CD4-positive, alpha-beta T cell (primary cell): ENCODE measurements around the gene ENOX2. TPM values are rescaled to one million over a fixed set of nuclear protein-coding genes. Genes with fewer than 3 reads are reported as not detected.

Experiments used
- ATAC-seq: fragments of 200-7000 bp; cut with Tn5 transposase; one replicate; pipeline ENCODE4 v1.10.0; 2022; ENCODE audit warnings: mild to moderate bottlenecking; ENCODE audit not compliant: poor library complexity
- CTCF ChIA-PET: fragments of 350-600 bp; sonication (Branson Sonifier 250); formaldehyde crosslinking; loops from one replicate; lab custom pipeline; 2021; ENCODE audit warnings: antibody characterized with exemption, inconsistent platforms; lab: Charles Lee
- POLR2A ChIA-PET: fragments of 350-600 bp; sonication (Branson Sonifier 250); formaldehyde crosslinking; loops from one replicate; lab custom pipeline; 2021; ENCODE audit warnings: antibody characterized with exemption, inconsistent platforms; lab: Charles Lee
- DNase-seq, 14 experiments: peaks; one replicate each; pipeline ENCODE4 v3.0.0-alpha.2; 2013 to 2020; ENCODE audit warnings: mixed read lengths in 2 of 14
- H3K27ac ChIP-seq, 2 donors: one replicate each; pipeline versions ENCODE4 v1.5.1 to v1.7.0; 2013; ENCODE audit warnings: low read length in 2 of 2, low read depth in 1 of 2, mild to moderate bottlenecking in 1 of 2
- H3K27me3 ChIP-seq, 2 experiments: 1 replicate in 1 of 2; 2 replicates in 1 of 2; pipeline versions ENCODE4 v1.6.1 to v1.7.0; 2013; ENCODE audit warnings: low read length in 2 of 2, control low read depth in 1 of 2, mild to moderate bottlenecking in 1 of 2, moderate library complexity in 1 of 2; ENCODE audit not compliant: insufficient read depth in 2 of 2, control insufficient read depth in 1 of 2
- H3K36me3 ChIP-seq: one replicate; pipeline ENCODE4 v1.6.1; 2013; ENCODE audit warnings: low read length, control low read depth; ENCODE audit not compliant: insufficient read depth
- H3K4me1 ChIP-seq: one replicate; pipeline ENCODE4 v1.6.1; 2013; ENCODE audit warnings: low read length, control low read depth; ENCODE audit not compliant: insufficient read depth
- H3K4me3 ChIP-seq: one replicate; pipeline ENCODE4 v1.5.1; 2013; ENCODE audit warnings: mild to moderate bottlenecking, low read length, moderate library complexity
- H3K9me3 ChIP-seq, 2 experiments: 1 replicate in 1 of 2; 2 replicates in 1 of 2; pipeline versions ENCODE4 v1.6.1 to v1.7.0; 2013; ENCODE audit warnings: low read length in 2 of 2, mild to moderate bottlenecking in 2 of 2, control low read depth in 1 of 2, moderate library complexity in 1 of 2; ENCODE audit not compliant: control insufficient read depth in 1 of 2, insufficient read depth in 1 of 2
- H3K27ac Mint-ChIP-seq: one replicate; pipeline ENCODE4 v1.8.0; 2020; ENCODE audit warnings: mixed read lengths
- H3K27me3 Mint-ChIP-seq: one replicate; pipeline ENCODE4 v1.8.0; 2021; ENCODE audit warnings: mixed read lengths
- H3K36me3 Mint-ChIP-seq: one replicate; pipeline ENCODE4 v1.8.0; 2021; ENCODE audit warnings: low read depth, mixed read lengths
- H3K4me1 Mint-ChIP-seq: one replicate; pipeline ENCODE4 v1.8.0; 2021; ENCODE audit warnings: low read depth, mixed read lengths
- H3K4me3 Mint-ChIP-seq: one replicate; pipeline ENCODE4 v1.8.0; 2020; ENCODE audit warnings: mild to moderate bottlenecking, mixed read lengths
- H3K9me3 Mint-ChIP-seq: one replicate; pipeline ENCODE4 v1.8.0; 2020; ENCODE audit warnings: mixed read lengths
- intact Hi-C, 2 experiments: fragments of 100-400 bp; cut with DNase I in 1 of 2; cut with micrococcal nuclease in 1 of 2; formaldehyde crosslinking; loops; one replicate each; pipeline versions ENCODE4 v1.15.1 to v1.9.0; 2023 to 2025; cut with DNase I, micrococcal nuclease
- total RNA-seq, 174 experiments: library from RNA in 2 of 174; stranded (reverse) in 2 of 174; gene quantifications; one replicate each; pipeline ENCODE4 v1.2.3 and lab custom pipeline; 2021 to 2026
- TF ChIP-seq, protein P1 (sequence below): fragments of 200-600 bp; IDR thresholded peaks from one replicate; pipeline ENCODE4 v1.8.0; 2022; ENCODE audit warnings: antibody characterized with exemption, mild to moderate bottlenecking

ENOX2 gene
- total RNA-seq, 2 experiments from 2014 or later = 4.0 to 6.5 TPM

DNA sequence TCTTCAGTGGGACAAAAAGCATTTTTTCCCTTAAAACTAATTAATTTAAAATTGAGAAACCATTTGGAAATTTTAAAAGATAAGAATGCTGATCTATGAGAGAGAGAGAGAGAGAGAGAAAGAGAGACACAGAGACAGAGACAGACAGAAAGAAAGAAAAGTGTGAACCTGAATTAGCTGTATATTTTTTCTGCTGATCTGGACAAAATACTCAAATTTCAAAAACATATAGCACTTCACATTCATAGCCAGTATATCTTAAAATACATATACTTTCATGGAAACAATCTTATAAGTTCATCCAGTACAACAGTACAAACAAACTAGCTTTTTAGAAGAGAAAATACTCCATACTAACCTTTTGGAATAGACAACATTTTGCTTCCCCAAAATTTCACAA, 18.4 kb downstream of the ENOX2 start:
- CTCF ChIA-PET = interaction anchor here (1.1 kb wide), 1 partner anchor 32 kb away, joined by 3 read pairs; no protein-coding TSS in a partner anchor
- POLR2A ChIA-PET = no interaction called here
- H3K4me1 Mint-ChIP-seq = peaks cover 40% of the 10 kb centered on the region
- Histone ChIP-seq H3K4me1 (peaks cover 4% of the 10 kb centered on the region), H3K27me3 (no peaks in the 10 kb centered on the region), H3K4me3 (no peak overlapping the region), H3K36me3 (no peaks in the 10 kb centered on the region), H3K27ac (no peak overlapping the region), H3K9me3 (no peaks in the 10 kb centered on the region)
- no peak for ATAC-seq
- intact Hi-C loops = no loop called here
- no peaks in the 10 kb centered on the region for H3K36me3 Mint-ChIP-seq
- no peaks in the 10 kb centered on the region for H3K9me3 Mint-ChIP-seq
- H3K27me3 Mint-ChIP-seq = no peaks in the 10 kb centered on the region
- H3K27ac Mint-ChIP-seq = no peak overlapping the region
- no peak overlapping the region for H3K4me3 Mint-ChIP-seq
- no peak for DNase-seq
- TF ChIP-seq, protein P1, sequence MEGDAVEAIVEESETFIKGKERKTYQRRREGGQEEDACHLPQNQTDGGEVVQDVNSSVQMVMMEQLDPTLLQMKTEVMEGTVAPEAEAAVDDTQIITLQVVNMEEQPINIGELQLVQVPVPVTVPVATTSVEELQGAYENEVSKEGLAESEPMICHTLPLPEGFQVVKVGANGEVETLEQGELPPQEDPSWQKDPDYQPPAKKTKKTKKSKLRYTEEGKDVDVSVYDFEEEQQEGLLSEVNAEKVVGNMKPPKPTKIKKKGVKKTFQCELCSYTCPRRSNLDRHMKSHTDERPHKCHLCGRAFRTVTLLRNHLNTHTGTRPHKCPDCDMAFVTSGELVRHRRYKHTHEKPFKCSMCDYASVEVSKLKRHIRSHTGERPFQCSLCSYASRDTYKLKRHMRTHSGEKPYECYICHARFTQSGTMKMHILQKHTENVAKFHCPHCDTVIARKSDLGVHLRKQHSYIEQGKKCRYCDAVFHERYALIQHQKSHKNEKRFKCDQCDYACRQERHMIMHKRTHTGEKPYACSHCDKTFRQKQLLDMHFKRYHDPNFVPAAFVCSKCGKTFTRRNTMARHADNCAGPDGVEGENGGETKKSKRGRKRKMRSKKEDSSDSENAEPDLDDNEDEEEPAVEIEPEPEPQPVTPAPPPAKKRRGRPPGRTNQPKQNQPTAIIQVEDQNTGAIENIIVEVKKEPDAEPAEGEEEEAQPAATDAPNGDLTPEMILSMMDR = no peak

- Histone ChIP-seq H3K27me3 (no peaks in the 10 kb centered on the region), H3K9me3 (no peaks in the 10 kb centered on the region), H3K27ac (no peak overlapping the region), H3K4me1 (no peaks in the 10 kb centered on the region), H3K36me3 (no peaks in the 10 kb centered on the region), H3K4me3 (no peak overlapping the region)
- H3K4me1 Mint-ChIP-seq = peaks cover 21% of the 10 kb centered on the region
- ChIA-PET POLR2A (no interaction called here), CTCF (no interaction called here)
- TF ChIP-seq, protein P1 = no peak
- DNase-seq = no peak
- peaks cover 11% of the 10 kb centered on the region for H3K36me3 Mint-ChIP-seq
- no peak overlapping the region for H3K4me3 Mint-ChIP-seq
- no peaks in the 10 kb centered on the region for H3K9me3 Mint-ChIP-seq
- intact Hi-C loops = no loop called here
- ATAC-seq = no peak
- no peaks in the 10 kb centered on the region for H3K27me3 Mint-ChIP-seq
- H3K27ac Mint-ChIP-seq = no peak overlapping the region
Measured at GRCh38 chrX:130879869-130880268, 23.1 kb downstream of the ENOX2 start.

DNA sequence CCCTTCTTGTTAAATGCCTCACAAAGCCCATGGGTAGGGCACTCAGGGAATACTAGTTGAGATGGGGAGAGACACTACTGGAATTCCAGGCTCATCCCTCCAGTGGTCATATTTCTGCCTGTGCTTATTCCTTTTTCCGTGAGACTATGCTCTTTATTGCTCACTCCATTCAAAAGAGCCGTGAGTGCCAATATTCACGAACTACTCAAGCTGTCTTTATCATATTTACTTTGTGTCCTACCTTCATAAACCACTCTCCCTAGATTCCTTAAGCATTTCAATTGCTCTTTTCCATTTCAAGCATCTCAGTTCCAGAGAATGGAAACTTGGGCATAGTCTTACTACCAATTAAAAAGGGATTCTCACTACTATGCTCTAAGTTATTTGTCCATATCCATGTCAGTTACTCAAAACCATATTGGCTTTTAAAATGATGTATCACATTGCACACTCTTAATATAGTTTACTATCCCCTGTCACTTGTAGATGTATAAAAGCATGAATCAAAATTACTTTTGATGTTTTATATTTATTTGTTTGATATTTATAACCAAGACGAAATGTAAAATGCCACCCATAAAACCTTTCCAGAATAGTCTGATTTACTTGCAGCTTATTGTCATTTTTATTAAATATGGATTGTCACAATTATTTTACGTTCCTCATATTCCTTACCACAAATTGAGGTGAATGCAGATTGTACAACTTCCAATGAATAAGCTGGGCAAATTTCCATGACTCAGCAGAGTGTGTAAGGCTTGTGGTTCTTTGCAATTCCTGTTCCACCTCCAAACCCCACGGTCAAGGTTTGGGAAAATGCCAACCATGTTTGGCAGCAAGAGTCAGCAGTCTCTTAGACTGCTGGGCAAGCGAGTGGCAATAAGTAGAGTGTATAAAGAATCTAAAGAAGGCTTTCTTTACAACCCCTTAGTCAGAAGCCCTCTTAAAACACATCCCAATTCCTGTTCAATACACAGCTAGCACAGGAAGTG, 24.4 kb downstream of the ENOX2 start:
- no peak overlapping the region for H3K27ac Mint-ChIP-seq

More for the DNA sequence above, 24.4 kb downstream of the ENOX2 start:
- ChIA-PET POLR2A (no interaction called here), CTCF (no interaction called here)
- Histone ChIP-seq H3K27me3 (no peaks in the 10 kb centered on the region), H3K9me3 (no peaks in the 10 kb centered on the region), H3K4me3 (no peak overlapping the region), H3K27ac (no peak overlapping the region), H3K36me3 (no peaks in the 10 kb centered on the region), H3K4me1 (no peaks in the 10 kb centered on the region)
- DNase-seq (no peak), ATAC-seq (no peak)
- H3K36me3 Mint-ChIP-seq = peaks cover 20% of the 10 kb centered on the region
- no peak overlapping the region for H3K4me3 Mint-ChIP-seq
- TF ChIP-seq, protein P1 = no peak
- intact Hi-C loops = no loop called here
- no peaks in the 10 kb centered on the region for H3K9me3 Mint-ChIP-seq
- no peaks in the 10 kb centered on the region for H3K27me3 Mint-ChIP-seq
- H3K4me1 Mint-ChIP-seq = peaks cover 27% of the 10 kb centered on the region
